MM.1S (cell line): Measurements from ENCODE around the gene PTH1R.

Experiments
- CTCF ChIP-seq: fragments of 300-600 bp; sonication (generic); IDR thresholded peaks from 2 replicates; pipeline ENCODE4 v1.5.1; 2016; ENCODE audit warnings: antibody characterized with exemption, low read length, mixed read lengths
- EZH2 ChIP-seq: fragments of 300-600 bp; sonication (generic); optimal IDR thresholded peaks from 2 replicates; pipeline ENCODE3; 2017; ENCODE audit warnings: low read depth, mild to moderate bottlenecking, antibody characterized with exemption, low read length, mixed read lengths
- EZH2phosphoT487 ChIP-seq: fragments of 300-600 bp; sonication (generic); IDR thresholded peaks from 2 replicates; pipeline ENCODE4 v1.6.1; 2018; ENCODE audit warnings: antibody characterized with exemption, low read length

- TF ChIP-seq CTCF (no peak), EZH2phosphoT487 (no peak), EZH2 (no peak)
Observed at GRCh38 chr3:46946416-46946815, 68.9 kb downstream of the PTH1R start.
